GM18526 (cell line): ENCODE data around the gene CBFB.

Source experiments
- POLR2A ChIP-seq: IDR thresholded peaks from 3 replicates; pipeline ENCODE4 v1.6.1; 2011; ENCODE audit not compliant: insufficient read length; ENCODE audit errors: extremely low read depth

The CBFB gene

GRCh38 chr16:67013823-67014633, 14.9 kb upstream of the CBFB start:
- TF ChIP-seq POLR2A: no peak

GRCh38 chr16:67014634-67015312, 14.2 kb upstream of the CBFB start:
- no peak for TF ChIP-seq POLR2A

GRCh38 chr16:67015313-67015731, 13.6 kb upstream of the CBFB start:
- no peak for TF ChIP-seq POLR2A

GRCh38 chr16:67016143-67016542, 12.8 kb upstream of the CBFB start:
- no peak for TF ChIP-seq POLR2A

- no peak for TF ChIP-seq POLR2A
Observed at GRCh38 chr16:67016681-67017420, 12.1 kb upstream of the CBFB start.

GRCh38 chr16:67017421-67017750, 11.6 kb upstream of the CBFB start:
- no peak for TF ChIP-seq POLR2A

GRCh38 chr16:67017810-67018488, 11.0 kb upstream of the CBFB start:
- no peak for TF ChIP-seq POLR2A

- TF ChIP-seq POLR2A: no peak
Observed at GRCh38 chr16:67019171-67019570, 9.8 kb upstream of the CBFB start.

- TF ChIP-seq POLR2A: no peak
Observed at GRCh38 chr16:67021321-67021720, 7.6 kb upstream of the CBFB start.

GRCh38 chr16:67022531-67023214, 6.3 kb upstream of the CBFB start:
- TF ChIP-seq POLR2A: no peak

- no peak for TF ChIP-seq POLR2A
Observed at GRCh38 chr16:67023689-67024088, 5.3 kb upstream of the CBFB start.

- TF ChIP-seq POLR2A: no peak
Observed at GRCh38 chr16:67024384-67025209, 4.4 kb upstream of the CBFB start.

- TF ChIP-seq POLR2A: no peak
Observed at GRCh38 chr16:67025210-67025550, 3.8 kb upstream of the CBFB start.

- no peak for TF ChIP-seq POLR2A
Observed at GRCh38 chr16:67026570-67026969, 2.4 kb upstream of the CBFB start.

GRCh38 chr16:67027046-67027445, 1.9 kb upstream of the CBFB start:
- TF ChIP-seq POLR2A: no peak
